ENCODE results near the gene NTN1. TPM values are rescaled to one million over a fixed set of nuclear protein-coding genes. Genes with fewer than 3 reads are reported as not detected.

NTN1 gene
- total RNA-seq, 1 donor from 2014 or later, result 28.4 TPM

DNA sequence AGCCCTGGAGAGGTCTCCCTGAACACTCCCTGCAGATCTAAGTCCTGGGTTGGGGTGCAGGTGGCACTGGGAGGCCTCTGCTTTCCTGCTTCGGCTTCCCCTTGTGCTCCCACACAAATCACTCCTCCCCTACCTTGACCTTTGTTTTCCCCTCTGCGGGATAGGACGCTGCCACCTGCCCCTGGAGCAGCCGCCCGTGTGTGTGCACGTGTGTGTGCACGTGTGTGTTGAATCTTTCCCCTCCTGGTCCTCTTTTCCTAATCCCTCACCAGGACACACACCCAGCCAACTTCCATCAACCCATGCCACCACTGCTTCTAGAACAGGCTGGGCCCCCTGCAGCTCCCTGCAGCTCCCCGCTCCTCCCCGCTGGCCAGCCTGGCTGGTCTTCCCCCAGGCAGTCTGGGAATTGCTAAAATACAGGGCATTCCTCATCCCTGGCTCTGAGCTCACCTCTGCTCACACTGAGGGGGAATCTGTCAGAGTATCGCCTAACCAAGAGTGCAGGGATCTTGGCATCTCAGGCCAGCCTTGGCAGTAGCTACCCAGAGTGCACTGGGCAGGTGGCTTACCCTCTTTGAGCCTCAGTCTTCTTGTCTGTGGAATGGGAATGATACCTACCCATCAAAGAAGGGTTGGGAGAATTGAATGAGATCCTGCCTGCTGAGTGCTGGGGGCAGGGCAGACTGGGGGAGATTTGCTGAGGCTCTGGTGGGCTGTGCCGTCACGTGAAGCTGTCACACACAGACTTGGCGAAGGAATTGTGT is 198.5 kb downstream of the NTN1 start:
- DNase-seq (no peak), ATAC-seq (no peak)
- intact Hi-C loops (cut with micrococcal nuclease), result no loop called here

DNA sequence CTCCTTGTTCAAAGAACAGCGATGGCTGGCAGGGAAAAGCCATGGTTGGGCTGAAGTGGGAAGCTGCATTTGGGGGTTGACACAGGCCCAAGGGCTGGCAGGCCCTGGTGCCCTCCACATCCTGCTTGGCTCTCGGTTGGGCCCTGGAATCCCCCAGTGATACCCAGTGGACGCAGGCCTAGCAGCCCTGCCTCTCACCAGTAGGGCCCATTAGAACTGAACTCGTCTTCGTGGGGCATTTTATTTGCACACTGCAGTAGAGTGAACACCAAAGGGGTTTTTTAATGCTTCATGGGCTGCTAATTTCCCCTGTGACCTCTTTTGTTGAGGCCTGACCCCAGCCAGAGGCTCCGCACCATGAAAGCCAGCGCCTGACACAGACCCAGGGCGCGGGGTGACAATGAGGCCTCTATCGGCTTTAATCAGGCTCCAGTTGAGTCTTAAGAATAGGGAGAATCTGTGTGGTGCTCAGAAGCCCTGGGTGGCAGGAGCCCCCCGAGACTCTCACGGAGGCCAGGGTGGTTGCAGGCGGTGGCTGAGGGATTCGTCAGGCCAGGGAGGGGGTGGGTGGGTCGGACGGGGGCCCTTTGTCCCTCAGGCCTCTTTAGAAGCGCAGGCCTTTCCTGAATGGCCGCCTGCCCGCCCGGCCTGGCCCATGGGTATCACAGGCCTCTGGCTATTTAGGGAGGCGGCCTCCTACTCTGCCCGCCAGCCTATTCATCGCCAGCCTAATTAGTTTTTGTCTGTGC is 199.3 kb downstream of the NTN1 start:
- ATAC-seq (no peak), DNase-seq (no peak)
- intact Hi-C loops (cut with micrococcal nuclease), result no loop called here

GRCh38 chr17:9221147-9221921 is 200.0 kb downstream of the NTN1 start:
- DNase-seq, result no peak
- ATAC-seq, result no peak
- intact Hi-C loops (cut with micrococcal nuclease), result no loop called here

DNA sequence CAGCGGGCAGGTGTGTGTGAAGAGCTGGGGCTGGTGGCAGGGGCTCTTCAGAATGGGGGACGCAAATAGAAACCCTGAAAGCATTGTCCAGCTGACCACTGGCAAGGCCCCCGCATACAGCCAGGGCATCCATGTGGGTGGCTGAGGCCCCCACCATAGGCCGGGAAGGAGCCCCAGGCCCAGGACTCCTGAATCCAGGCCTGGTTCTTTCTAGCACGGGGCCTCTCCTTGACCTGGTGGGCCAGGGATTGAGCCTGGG is 200.5 kb downstream of the NTN1 start:
- no peak for DNase-seq
- ATAC-seq, result no peak
- intact Hi-C loops (cut with micrococcal nuclease), result no loop called here

DNA sequence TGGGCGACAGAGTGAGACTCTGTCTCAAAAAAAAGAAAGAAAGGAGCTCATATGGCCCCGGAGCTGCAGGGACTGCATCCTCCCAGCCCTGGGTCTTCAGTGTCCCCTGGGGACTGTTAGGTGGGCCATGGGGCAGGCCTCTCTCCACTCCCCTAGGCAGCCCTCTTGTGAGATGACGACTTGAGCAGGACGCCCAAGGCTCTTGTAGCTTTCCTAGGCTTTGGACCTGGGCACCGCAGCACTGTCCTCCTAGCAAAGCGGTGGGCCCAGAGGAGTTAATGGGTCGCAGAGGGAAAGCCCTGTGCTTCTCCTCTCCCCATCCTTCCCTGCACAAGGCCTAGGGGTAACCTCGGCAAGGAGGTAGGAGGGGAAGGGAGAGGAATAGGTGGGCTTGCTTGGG is 202.2 kb downstream of the NTN1 start:
- intact Hi-C loops (cut with micrococcal nuclease), result no loop called here
- DNase-seq (no peak), ATAC-seq (no peak)

- intact Hi-C loops (cut with micrococcal nuclease), result no loop called here
- DNase-seq, result no peak
- ATAC-seq, result no peak
Observed at GRCh38 chr17:9224485-9224884, 203.2 kb downstream of the NTN1 start.

GRCh38 chr17:9225305-9226101 is 204.2 kb downstream of the NTN1 start:
- intact Hi-C loops (cut with micrococcal nuclease), result no loop called here
- no peak for DNase-seq
- peak; percentile 21 for ATAC-seq

DNA sequence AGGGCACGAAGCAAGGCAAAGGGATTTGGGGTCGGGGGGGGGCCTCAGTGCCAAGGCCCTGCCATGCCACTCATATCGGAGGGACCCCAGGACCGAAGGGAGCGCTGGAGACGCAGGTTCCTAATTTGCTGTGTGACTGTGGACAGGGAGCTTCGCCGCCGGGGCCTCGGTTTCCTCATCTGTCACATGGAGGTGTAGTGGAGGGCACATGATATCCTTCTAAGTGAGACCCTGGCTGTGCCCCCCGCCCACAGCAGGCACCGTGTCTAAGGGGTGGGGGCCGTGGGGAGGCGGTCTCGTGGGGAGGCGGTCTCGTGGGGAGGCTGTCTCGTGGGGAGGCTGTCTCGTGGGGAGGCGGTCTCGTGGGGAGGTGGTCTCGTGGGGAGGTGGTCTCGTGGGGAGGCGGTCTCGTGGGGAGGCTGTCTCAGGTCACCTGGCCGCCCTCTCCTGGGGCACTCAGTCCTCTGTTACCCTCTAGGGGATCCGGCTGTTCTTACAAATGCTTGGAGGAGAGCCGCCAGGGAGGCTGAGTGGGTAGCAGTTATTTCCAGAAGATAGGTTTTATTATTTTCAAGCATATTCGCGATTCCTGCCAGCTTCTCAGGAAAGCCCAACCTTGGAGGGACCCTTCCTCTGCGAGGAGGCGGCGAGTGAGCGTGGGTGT is 205.0 kb downstream of the NTN1 start:
- intact Hi-C loops (cut with micrococcal nuclease), result no loop called here
- no peak for DNase-seq

GRCh38 chr17:9226794-9227135 is 205.5 kb downstream of the NTN1 start:
- ATAC-seq (no peak), DNase-seq (no peak)
- intact Hi-C loops (cut with micrococcal nuclease), result no loop called here

More for the DNA sequence above, 205.0 kb downstream of the NTN1 start:
- ATAC-seq, result no peak

GRCh38 chr17:9227819-9228407 is 206.6 kb downstream of the NTN1 start:
- DNase-seq (no peak), ATAC-seq (peak; percentile 6)
- intact Hi-C loops (cut with micrococcal nuclease), result no loop called here

DNA sequence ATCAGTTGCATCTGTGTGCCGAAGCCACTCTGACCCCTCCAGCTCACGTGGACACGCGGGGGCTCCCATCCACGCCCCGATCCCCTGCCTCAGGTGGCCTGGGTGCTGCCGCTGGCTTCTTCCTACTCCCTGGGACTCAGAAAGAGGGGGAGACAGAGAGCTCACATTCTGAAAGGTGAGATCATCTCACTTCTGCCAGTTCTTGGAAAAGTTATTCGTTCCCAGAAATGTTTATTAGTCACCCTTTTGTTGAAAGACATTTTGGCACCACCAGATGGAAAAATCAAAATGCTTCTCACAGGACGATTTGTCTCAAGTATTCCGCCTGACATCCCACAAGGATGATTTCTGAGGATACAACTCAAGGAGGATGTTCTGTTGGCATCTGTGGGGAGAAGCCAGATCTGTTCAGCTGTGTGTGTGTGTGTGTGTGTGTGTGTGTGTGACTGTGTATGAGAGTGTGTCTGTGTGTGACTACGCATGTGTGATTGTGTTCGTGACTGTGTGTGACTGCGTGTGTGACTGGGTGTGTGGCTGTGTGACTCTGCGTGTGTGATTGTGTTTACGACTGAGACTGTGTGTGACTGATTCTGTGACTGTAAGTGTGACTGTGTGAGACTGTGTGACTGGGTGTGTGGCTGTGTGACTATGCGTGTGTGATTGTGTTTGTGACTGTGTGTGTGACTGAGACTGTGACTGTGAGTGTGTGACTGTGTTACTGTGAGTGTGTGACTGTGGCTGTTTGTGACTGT is 207.3 kb downstream of the NTN1 start:
- DNase-seq (no peak), ATAC-seq (peak; percentile 37)
- intact Hi-C loops (cut with micrococcal nuclease), result no loop called here

DNA sequence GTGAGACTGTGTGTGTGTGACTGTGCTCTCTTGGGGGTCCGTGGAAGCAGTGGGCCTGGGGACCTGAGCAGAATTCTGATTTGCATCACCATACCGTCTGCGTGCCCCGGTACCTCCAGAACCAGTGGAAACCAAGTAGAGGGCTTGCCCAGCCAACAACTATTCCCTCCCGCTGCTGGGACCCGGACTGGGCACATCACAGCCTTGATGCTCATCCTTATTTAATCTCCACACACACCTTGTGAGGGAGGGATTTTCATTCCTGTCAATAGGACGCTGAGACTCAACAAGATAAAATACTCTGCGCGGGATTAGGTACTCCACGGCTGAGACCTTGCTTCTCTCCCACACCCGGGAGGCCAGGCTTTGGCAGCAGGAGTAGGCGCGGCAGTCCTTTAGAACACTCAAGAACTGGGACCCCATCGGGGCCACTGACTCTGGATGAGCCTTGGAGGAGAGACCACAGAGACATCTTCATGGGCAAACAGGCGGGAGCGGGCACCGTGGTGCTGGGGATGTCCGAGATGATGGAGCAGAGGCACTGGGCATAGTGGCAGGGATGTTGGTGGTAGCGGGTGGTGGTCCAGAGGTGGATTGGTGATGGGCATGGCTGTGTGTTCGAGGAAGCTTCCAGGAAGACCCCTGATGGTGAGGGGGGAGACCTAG is 208.0 kb downstream of the NTN1 start:
- DNase-seq (peak; percentile 23), ATAC-seq (no peak)
- intact Hi-C loops (cut with micrococcal nuclease), result no loop called here

- intact Hi-C loops (cut with micrococcal nuclease), result no loop called here
- ATAC-seq, result no peak
- DNase-seq, result peak; percentile 19
Observed at GRCh38 chr17:9229826-9230201, 208.5 kb downstream of the NTN1 start.

GRCh38 chr17:9230346-9230745 is 209.0 kb downstream of the NTN1 start:
- ATAC-seq, result no peak
- no peak for DNase-seq
- intact Hi-C loops (cut with micrococcal nuclease), result no loop called here

- ATAC-seq, result no peak
- DNase-seq, result no peak
- intact Hi-C loops (cut with micrococcal nuclease), result no loop called here
Observed at GRCh38 chr17:9230861-9231260, 209.6 kb downstream of the NTN1 start.

GRCh38 chr17:9231449-9232154 is 210.3 kb downstream of the NTN1 start:
- intact Hi-C loops (cut with micrococcal nuclease), result no loop called here
- DNase-seq (no peak), ATAC-seq (no peak)

- no peak for DNase-seq
- intact Hi-C loops (cut with micrococcal nuclease), result no loop called here
Observed at GRCh38 chr17:9232155-9232475, 210.8 kb downstream of the NTN1 start.

More at GRCh38 chr17:9232155-9232475, 210.8 kb downstream of the NTN1 start:
- no peak for ATAC-seq
